ENCODE measurements around the gene PLK5.
"Not testable (repeated sequence)": the region's sequence is repeated elsewhere in the genome, so short reads cannot be mapped to it uniquely, and the experiment has no call there.

Gene PLK5

DNA sequence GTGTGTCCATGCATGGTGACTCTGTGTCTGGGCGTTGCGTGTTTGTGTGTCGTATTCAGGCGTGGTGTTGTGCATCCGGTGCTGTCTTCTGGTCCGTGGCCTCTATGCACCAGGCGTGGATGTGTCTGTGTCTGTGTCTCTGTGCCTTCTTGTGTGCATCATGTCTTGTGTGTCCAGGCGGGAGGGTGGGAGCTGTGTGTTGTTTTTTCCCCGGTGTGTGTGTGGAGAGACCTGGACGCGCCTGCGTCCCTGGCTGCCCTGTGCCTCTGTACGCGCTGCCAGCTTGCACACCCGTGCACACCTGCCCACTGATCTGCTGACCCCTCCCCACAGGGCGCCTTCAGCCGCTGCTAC is 1.1 kb downstream of the PLK5 start:
- DNase-seq (ENCODE audit: low read depth in 1 of 2, low spot score in 1 of 2), result no peak

GRCh38 chr19:1525343-1525742 is 1.5 kb downstream of the PLK5 start:
- DNase-seq (ENCODE audit: low read depth in 1 of 2, low spot score in 1 of 2), result no peak

GRCh38 chr19:1526066-1526778 is 2.3 kb downstream of the PLK5 start:
- DNase-seq (ENCODE audit: low read depth in 1 of 2, low spot score in 1 of 2), result no peak

GRCh38 chr19:1526979-1527649 is 3.2 kb downstream of the PLK5 start:
- no peak for DNase-seq (ENCODE audit: low read depth in 1 of 2, low spot score in 1 of 2)

GRCh38 chr19:1527650-1528309 is 3.9 kb downstream of the PLK5 start:
- DNase-seq (ENCODE audit: low read depth in 1 of 2, low spot score in 1 of 2), result no peak

DNA sequence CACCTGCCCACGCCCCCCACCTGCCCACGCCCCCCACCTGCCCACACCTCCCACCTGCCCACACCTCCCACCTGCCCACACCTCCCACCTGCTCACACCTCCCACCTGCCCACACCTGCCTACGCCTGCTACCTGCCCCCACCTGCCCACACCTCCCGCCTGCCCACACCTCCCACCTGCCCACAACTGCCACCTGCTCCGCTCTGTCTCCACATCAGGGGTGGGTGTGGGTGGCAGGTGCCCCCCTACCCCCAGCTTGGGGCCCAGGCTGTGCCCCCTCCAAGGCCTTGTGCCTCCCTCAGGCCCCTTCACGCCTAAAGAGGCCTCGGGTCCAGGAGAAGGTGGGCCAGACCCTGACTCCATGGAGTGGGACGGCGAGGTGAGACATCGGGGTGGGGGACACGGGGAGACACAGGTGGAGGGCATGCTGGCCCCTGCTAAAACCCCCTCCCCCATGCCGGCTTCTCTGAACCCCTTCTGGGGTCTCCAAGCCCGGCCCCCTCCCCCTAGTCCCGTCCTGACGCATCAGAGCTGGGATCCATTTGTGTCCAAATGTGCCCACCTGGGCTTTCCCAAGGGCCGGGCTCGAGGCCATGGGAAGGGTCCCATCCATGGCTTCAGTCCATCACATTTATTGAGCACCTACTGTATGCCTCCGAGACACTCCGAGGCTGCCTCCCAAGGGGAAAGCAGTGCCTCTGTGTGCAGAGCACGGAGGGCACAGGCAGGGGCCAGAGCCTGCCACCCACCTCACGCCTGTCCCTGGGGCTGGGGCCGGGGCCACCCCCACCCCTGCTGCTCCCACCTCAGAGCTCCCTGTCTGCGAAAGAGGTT is 4.9 kb downstream of the PLK5 start:
- no peak for DNase-seq (ENCODE audit: low read depth in 1 of 2, low spot score in 1 of 2)

DNA sequence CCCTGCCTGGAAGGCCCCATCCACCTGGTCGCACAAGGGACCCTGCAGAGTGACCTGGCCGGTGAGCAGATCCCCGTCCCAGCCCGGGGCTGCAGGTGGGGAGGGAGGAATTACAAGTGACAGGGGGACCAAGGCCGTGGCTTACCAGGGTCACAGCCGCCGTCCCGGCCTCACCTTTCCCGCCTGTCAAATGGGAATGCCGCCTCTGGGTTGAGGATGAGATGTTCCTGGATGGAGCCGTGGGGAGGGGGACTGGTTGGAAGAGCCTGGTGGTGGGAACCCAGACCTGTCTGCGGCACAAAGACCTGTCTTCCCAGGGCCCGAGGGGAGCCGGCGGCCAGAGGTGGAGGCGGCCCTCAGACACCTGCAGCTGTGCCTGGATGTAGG is 5.5 kb downstream of the PLK5 start:
- DNase-seq (ENCODE audit: low read depth in 1 of 2, low spot score in 1 of 2), result no peak

DNA sequence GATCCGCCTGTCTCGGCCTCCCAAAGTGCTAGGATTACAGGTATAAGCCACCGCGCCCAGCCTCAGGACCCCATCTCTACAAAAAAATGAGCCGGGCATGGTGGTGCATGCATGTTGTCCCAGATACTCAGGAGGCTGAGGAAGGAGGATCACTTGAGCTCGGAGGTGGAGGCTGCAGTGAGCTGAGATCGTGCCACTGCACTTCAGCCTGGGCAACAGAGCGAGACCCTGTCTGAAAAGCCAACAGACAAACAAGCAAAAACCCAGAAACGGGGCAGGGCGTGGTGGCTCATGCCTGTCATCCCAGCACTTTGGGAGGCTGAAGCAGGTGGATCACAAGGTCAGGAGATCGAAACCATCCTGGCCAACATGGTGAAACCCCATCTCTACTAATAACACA is 7.0 kb downstream of the PLK5 start:
- DNase-seq (ENCODE audit: low read depth in 1 of 2, low spot score in 1 of 2), result not testable (repeated sequence)

DNA sequence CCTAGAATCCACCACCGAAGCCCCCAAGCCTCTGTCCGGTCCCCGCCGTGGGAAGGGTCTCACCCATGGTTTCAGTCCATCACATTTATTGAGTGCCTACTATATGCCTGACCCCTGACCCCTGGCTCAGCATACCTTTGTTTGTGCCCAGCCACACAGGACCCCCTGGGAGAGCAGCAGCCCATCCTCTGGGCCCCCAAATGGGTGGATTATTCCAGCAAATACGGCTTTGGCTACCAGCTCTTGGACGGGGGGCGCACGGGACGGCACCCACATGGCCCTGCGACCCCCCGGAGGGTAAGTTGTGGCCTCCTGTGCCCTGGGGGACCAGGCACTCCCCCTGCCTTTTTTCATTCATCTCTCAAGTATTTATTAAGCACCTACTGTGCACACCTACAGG is 7.7 kb downstream of the PLK5 start:
- DNase-seq (ENCODE audit: low read depth in 1 of 2, low spot score in 1 of 2), result no peak

- no peak for DNase-seq (ENCODE audit: low read depth in 1 of 2, low spot score in 1 of 2)
Measured at GRCh38 chr19:1532003-1532402, 8.1 kb downstream of the PLK5 start.

DNA sequence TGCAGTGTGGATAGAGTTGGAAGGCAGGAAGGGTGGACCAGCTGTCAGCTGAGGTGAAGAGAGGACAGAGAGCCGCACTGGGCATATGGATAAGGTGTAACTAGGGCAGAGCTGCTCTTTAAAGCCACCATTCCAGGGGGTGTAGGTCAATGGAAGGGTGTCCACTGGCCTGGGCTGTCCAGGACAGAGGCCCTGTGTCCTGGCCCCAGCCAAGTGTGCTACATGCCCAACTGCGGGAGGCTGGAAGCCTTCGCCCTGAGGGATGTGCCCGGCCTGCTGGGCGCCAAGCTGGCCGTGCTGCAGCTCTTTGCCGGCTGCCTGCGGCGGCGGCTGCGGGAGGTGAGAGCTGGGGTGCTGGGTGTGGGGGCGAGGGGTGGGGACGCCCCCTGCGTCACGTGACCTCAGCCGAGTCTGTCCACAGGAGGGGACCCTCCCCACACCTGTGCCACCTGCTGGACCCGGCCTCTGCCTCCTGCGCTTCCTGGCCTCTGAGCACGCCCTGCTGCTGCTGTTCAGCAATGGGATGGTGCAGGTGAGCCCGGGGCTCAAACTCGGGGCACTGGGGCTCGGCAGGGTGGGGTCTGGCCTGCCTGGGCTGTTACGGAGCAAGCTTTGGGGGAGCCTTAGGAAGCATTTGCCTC is 9.8 kb downstream of the PLK5 start:
- no peak for DNase-seq (ENCODE audit: low read depth in 1 of 2, low spot score in 1 of 2)

- no peak for DNase-seq (ENCODE audit: low read depth in 1 of 2, low spot score in 1 of 2)
Measured at GRCh38 chr19:1534972-1535371, 11.1 kb downstream of the PLK5 start.

DNA sequence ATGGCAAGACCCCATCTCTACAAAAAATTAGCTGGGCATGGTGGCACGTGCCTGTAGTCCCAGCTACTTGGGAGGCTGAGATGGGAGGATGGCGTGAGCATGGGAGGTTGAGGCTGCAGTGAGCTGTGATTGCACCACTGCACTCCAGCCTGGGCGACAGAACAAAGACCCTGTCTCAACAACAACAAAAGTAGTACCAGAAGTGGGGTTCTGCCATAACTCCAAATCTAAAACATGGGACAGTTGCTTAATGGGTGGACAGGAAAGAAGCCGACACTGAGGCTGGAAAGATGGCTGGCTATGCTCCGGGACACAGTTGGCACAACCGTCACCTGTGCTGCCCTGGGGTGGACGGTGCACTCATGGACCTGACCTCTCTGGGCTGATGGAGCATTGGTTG is 11.8 kb downstream of the PLK5 start:
- DNase-seq (ENCODE audit: low read depth in 1 of 2, low spot score in 1 of 2), result not testable (repeated sequence)

GRCh38 chr19:1538978-1539377 is 15.1 kb downstream of the PLK5 start:
- DNase-seq (ENCODE audit: low read depth in 1 of 2, low spot score in 1 of 2), result no peak

DNA sequence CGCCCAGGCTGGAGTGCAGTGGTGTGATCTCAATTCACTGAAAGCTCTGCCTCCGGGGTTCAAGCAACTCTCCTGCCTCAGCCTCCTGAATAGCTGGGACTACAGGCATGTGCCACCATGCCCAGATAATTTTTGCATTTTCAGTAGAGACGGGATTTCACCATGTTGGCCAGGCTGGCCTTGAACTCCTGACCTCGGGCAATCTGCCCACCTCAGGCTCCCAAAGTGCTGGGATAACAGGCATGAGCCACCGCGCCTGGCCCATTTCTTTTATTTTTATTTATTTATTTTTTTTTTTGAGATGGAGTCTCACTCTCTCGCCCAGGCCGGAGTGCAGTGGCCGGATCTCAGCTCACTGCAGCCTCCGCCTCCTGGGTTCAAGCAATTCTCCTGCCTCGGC is 15.9 kb downstream of the PLK5 start:
- not testable (repeated sequence) for DNase-seq (ENCODE audit: low read depth in 1 of 2, low spot score in 1 of 2)

- DNase-seq (ENCODE audit: low read depth in 1 of 2, low spot score in 1 of 2), result no peak
Measured at GRCh38 chr19:1540365-1540925, 16.6 kb downstream of the PLK5 start.

DNA sequence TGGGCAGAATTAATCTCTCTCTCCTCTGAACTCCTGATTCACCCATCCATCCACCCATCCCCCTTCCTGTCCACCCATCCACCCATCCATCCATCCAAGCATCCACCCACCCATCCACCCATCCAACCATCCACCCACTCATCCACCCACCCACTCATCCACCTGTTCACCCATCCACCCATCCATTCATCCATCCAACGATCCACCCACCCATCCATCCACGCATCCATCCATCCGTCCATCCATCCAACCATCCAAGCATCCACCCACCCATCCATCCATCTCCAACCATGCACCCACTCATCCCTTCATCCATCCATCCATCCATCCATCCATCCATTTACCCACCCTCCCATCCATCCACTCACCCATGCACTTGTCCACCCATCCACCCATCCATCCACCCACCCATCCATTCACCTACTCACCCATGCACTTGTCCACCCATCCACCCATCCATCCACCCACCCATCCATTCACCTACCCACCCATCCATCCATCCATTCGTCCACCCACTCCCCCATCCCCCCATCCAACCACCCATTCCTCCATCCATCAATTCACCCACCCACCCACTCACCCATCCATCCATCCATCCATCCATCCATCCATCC is 25.6 kb downstream of the PLK5 start:
- no peak for DNase-seq (ENCODE audit: low read depth in 1 of 2, low spot score in 1 of 2)

- DNase-seq (ENCODE audit: low read depth in 1 of 2, low spot score in 1 of 2), result no peak
Measured at GRCh38 chr19:1551068-1552040, 27.5 kb downstream of the PLK5 start.

DNA sequence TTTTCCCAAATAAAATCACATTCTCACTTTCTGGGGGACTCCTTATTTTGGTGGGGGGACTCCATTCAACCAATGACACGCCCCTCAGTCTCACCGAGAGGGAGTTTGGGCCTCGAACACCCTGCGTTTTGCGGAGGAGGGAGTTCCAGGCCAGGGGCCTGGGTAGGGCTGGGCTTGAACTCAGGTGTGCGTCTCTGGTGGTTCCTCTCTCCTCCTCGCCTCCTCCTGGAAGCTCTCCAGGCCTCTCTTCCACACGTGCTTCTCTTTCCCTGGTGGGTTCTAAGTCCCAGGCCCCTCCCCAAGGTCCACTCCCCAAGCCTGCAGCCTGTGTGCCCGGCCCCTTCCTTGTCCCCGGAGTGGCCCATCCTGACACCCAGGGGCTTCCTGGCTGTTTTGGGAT is 29.5 kb downstream of the PLK5 start:
- no peak for DNase-seq (ENCODE audit: low read depth in 1 of 2, low spot score in 1 of 2)
